ENCODE data around the gene STX1B. TPM values are rescaled to one million over a fixed set of nuclear protein-coding genes. Genes with fewer than 3 reads are reported as not detected.
A peak's percentile ranks its signal among the peaks of the same experiment; 100 is the strongest.

STX1B gene
- total RNA-seq, 1 experiment from 2014 or later, result 11.0 TPM

GRCh38 chr16:30984669-30985400 lies 25.6 kb downstream of the STX1B start, which contains the start of gene HSD3B7:
TSS of gene HSD3B7 (plus strand) at chr16:30985207. CDS start at chr16:30985659, 452 bp downstream.
- Histone ChIP-seq H2BK12ac (ENCODE audit: insufficient read length, low read depth, low read length) (no peak within 1 kb of the TSS), H2BK5ac (ENCODE audit: insufficient read length, low read length) (no peak within 1 kb of the TSS), H3T11ph (ENCODE audit: low read length) (no peak within 1 kb of the TSS), H3K4ac (ENCODE audit: low read depth, low read length) (no peak within 1 kb of the TSS), H2AFZ (ENCODE audit: low read length) (no peak within 1 kb of the TSS), H2BK15ac (ENCODE audit: low read depth, low read length) (no peak within 1 kb of the TSS), H3K4me1 (ENCODE audit: insufficient read depth, low read length) (no peaks in the 10 kb centered on the region), H4K20me1 (ENCODE audit: control insufficient read depth, insufficient read depth, insufficient read length) (no peaks in the 10 kb centered on the region), H3K27ac (ENCODE audit: insufficient read length, low read depth, low read length) (no peak within 1 kb of the TSS), H3K23me2 (ENCODE audit: insufficient read length, low read depth, low read length, poor library complexity, severe bottlenecking) (no peaks in the 10 kb centered on the region), H3K27me3 (ENCODE audit: insufficient read depth, low read length) (no peaks in the 10 kb centered on the region), H2BK120ac (ENCODE audit: low read depth, low read length, poor library complexity, severe bottlenecking) (no peak within 1 kb of the TSS), H3K4me2 (ENCODE audit: insufficient read depth, insufficient read length, low read length) (peak within 1 kb of the TSS; percentile 3), H3K14ac (ENCODE audit: insufficient read depth, low read length) (no peak within 1 kb of the TSS), H3K79me1 (ENCODE audit: insufficient read depth, low read depth, low read length, poor library complexity, severe bottlenecking) (no peaks in the 10 kb centered on the region), H3K9ac (ENCODE audit: extremely low read depth, insufficient read length, low read length) (no peak within 1 kb of the TSS), H3K79me2 (ENCODE audit: insufficient read depth, low read length) (no peaks in the 10 kb centered on the region), H2BK20ac (ENCODE audit: low read depth, low read length, poor library complexity, severe bottlenecking) (no peak within 1 kb of the TSS), H3K18ac (ENCODE audit: insufficient read length, low read depth, low read length) (no peak within 1 kb of the TSS), H4K5ac (ENCODE audit: insufficient read length, low read depth, low read length) (no peak within 1 kb of the TSS), H4K8ac (replicated peaks; ENCODE audit: insufficient read length, low read depth, low read length) (no peak within 1 kb of the TSS), H3K56ac (ENCODE audit: insufficient read length, low read depth, low read length) (no peak within 1 kb of the TSS), H4K91ac (ENCODE audit: insufficient read length, low read depth, low read length) (no peak within 1 kb of the TSS), H2AK5ac (ENCODE audit: insufficient read length, low read length) (no peak within 1 kb of the TSS), H3K9me3 (ENCODE audit: control insufficient read depth, low read depth, low read length) (no peaks in the 10 kb centered on the region), H3K23ac (ENCODE audit: insufficient read length, low read depth, low read length) (no peak within 1 kb of the TSS)
- Mint-ChIP-seq H3K27ac (peak within 1 kb of the TSS in 2 of 3 experiments; percentile 47 to 92; a peak in 2 of 7 replicates), H3K27me3 (ENCODE audit: low read depth) (no peaks in the 10 kb centered on the region; the same call in 1 of the 2 replicates), H3K36me3 (ENCODE audit: insufficient read depth in 1 of 3, low read depth in 3 of 3) (peaks cover 18 to 38% (median 37%) of the 10 kb centered on the region in 3 experiments; a peak in 6 of 7 replicates), H3K9me3 (no peaks in the 10 kb centered on the region), H3K4me3 (peak within 1 kb of the TSS; percentile 42 to 58; a peak in 4 of 5 replicates), H3K4me1 (peaks cover 5 to 10% of the 10 kb centered on the region in 2 experiments)
- DNase-seq, result peak; percentile 93
- no CpG with 5 or more reads among the region's 24 CpGs for WGBS (ENCODE audit: extremely low coverage, insufficient read length, low lambda C conversion rate)
- TF ChIP-seq CTCF (conservative IDR thresholded peaks at IDR 0.05), result peak; percentile 95
